HFF-Myc (cell line): ENCODE measurements around the gene COMP.
A peak's percentile ranks its signal among the peaks of the same experiment; 100 is the strongest.

Experiments used
- DNase-seq: peaks from one replicate; pipeline ENCODE4 v3.0.0-alpha.2; 2011; ENCODE audit warnings: low read depth; ENCODE audit errors: extremely low read depth
- H3K4me3 ChIP-seq: replicated peaks from 2 replicates; pipeline ENCODE4 v1.5.1; 2011; ENCODE audit warnings: low read depth, mild to moderate bottlenecking, control low read depth, low read length
- CTCF ChIP-seq: IDR thresholded peaks from 2 replicates; pipeline ENCODE4 v1.5.1; 2012; ENCODE audit warnings: mild to moderate bottlenecking, low read depth, low read length, control low read depth; ENCODE audit errors: missing control alignments

The COMP gene

GRCh38 chr19:18768046-18768771, 22.9 kb downstream of the COMP start:
- no peak for TF ChIP-seq CTCF
- no peak for DNase-seq

GRCh38 chr19:18765224-18765623, 25.9 kb downstream of the COMP start:
- DNase-seq = no peak
- H3K4me3 ChIP-seq = no peak overlapping the region
- TF ChIP-seq CTCF = no peak

More at GRCh38 chr19:18768046-18768771, 22.9 kb downstream of the COMP start:
- H3K4me3 ChIP-seq = no peak overlapping the region

- DNase-seq = no peak
- no peak for TF ChIP-seq CTCF
- no peak overlapping the region for H3K4me3 ChIP-seq
Measured at GRCh38 chr19:18764591-18765051, 26.5 kb downstream of the COMP start.

- H3K4me3 ChIP-seq = no peak overlapping the region
- no peak for TF ChIP-seq CTCF
- peak; percentile 61 for DNase-seq
Measured at GRCh38 chr19:18763674-18764590, 27.2 kb downstream of the COMP start.

GRCh38 chr19:18762125-18763023, 28.7 kb downstream of the COMP start:
- H3K4me3 ChIP-seq = no peak overlapping the region
- no peak for DNase-seq
- no peak for TF ChIP-seq CTCF

- no peak for DNase-seq
Measured at GRCh38 chr19:18761531-18762110, 29.5 kb downstream of the COMP start.

More at GRCh38 chr19:18761531-18762110, 29.5 kb downstream of the COMP start:
- no peak overlapping the region for H3K4me3 ChIP-seq
- TF ChIP-seq CTCF = no peak
